HG02610 (cell line): ENCODE results near the gene YTHDC2.
A peak's percentile ranks its signal among the peaks of the same experiment; 100 is the strongest.

Experiments used
- ATAC-seq: cut with Tn5 transposase; IDR thresholded peaks from one replicate; pipeline ENCODE4 v1.9.1; 2021; ENCODE audit warnings: mild to moderate bottlenecking, moderate library complexity; ENCODE audit not compliant: unreplicated experiment

YTHDC2 gene

GRCh38 chr5:113519412-113519811, 5.9 kb downstream of the YTHDC2 start:
- ATAC-seq: no peak

GRCh38 chr5:113520429-113520828, 6.9 kb downstream of the YTHDC2 start:
- ATAC-seq: peak; percentile 86

- no peak for ATAC-seq
Observed at GRCh38 chr5:113520899-113521298, 7.4 kb downstream of the YTHDC2 start.

GRCh38 chr5:113523168-113523567, 9.7 kb downstream of the YTHDC2 start:
- no peak for ATAC-seq

- peak; percentile 62 for ATAC-seq
Observed at GRCh38 chr5:113524927-113525326, 11.4 kb downstream of the YTHDC2 start.

GRCh38 chr5:113526421-113526820, 12.9 kb downstream of the YTHDC2 start:
- no peak for ATAC-seq

GRCh38 chr5:113527746-113528145, 14.3 kb downstream of the YTHDC2 start:
- ATAC-seq: no peak

- no peak for ATAC-seq
Observed at GRCh38 chr5:113531481-113532159, 18.1 kb downstream of the YTHDC2 start.

GRCh38 chr5:113538313-113538712, 24.8 kb downstream of the YTHDC2 start:
- ATAC-seq: no peak

GRCh38 chr5:113546703-113547183, 33.2 kb downstream of the YTHDC2 start:
- no peak for ATAC-seq

GRCh38 chr5:113548396-113548795, 34.9 kb downstream of the YTHDC2 start:
- no peak for ATAC-seq

GRCh38 chr5:113552137-113552536, 38.6 kb downstream of the YTHDC2 start:
- ATAC-seq: no peak

GRCh38 chr5:113552620-113553019, 39.1 kb downstream of the YTHDC2 start:
- no peak for ATAC-seq

- no peak for ATAC-seq
Observed at GRCh38 chr5:113562828-113563400, 49.4 kb downstream of the YTHDC2 start.

- no peak for ATAC-seq
Observed at GRCh38 chr5:113569396-113569795, 55.9 kb downstream of the YTHDC2 start.

GRCh38 chr5:113572716-113573115, 59.2 kb downstream of the YTHDC2 start:
- no peak for ATAC-seq

- no peak for ATAC-seq
Observed at GRCh38 chr5:113574417-113574816, 60.9 kb downstream of the YTHDC2 start.

GRCh38 chr5:113575074-113575473, 61.6 kb downstream of the YTHDC2 start:
- ATAC-seq: no peak

- no peak for ATAC-seq
Observed at GRCh38 chr5:113578091-113578490, 64.6 kb downstream of the YTHDC2 start.

- no peak for ATAC-seq
Observed at GRCh38 chr5:113581388-113581787, 67.9 kb downstream of the YTHDC2 start.

GRCh38 chr5:113598150-113598549, 84.7 kb downstream of the YTHDC2 start:
- ATAC-seq: no peak

GRCh38 chr5:113598926-113599325, 85.4 kb downstream of the YTHDC2 start:
- ATAC-seq: no peak
